Measurements from ENCODE around the gene DTNB.

DTNB gene

DNA sequence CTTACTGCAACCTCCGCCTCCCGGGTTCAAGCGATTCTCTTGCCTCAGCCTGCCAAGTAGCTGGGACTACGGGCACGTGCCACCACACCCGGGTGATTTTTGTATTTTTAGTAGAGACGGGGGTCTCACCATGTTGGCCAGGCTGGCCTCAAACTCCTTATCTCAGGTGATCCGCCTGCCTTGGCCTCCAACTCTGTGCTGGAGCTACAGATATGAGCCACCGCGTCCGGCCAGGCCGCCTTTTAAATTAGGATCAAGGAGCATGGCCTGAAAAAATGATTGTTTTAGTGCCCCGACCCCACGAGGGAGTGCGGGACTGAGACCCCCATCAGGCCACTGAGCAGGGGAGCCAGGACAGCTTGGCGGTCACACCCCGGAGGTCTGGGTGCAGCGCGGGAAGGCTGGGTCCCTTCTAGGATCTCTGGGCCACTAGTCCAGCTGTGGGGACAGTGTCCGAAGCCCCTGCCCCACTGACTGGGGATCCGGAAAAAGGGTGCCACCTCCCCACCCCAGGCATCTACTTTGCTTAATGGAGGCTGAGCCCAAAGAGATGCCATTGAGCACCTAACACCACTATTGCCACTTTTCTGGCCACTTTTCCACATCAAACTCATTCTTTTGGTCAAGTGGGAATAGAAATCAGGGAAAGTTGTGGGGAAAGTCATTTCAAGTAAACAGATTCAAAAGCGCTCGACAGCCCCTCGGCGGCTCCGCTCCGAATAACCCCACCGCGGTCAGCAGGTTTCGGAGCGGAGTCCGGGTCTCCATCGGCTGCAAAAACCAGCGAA, 311.9 kb downstream of the DTNB start:
- DNase-seq (ENCODE audit: low read depth, low spot score), result no peak
- no peak overlapping the region for H3K27ac ChIP-seq

DNA sequence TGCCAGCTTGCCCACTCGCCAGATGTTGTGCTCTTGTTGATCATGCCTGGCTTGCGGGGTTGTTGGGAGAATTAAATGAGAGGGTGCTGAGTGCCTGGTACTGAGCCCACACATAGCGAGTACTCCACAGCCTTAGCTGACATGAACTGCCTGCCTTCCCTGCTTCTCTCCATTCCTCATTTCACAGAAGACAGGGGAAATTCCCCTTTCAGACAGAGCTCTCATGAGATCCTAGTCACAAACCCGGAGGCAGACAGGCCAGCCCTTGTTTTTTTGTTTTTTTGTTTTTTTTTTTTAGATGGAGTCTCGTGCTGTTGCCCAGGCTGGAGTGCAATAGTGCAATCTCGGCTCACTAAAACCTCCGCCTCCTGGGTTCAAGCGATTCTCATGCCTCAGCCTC, 314.5 kb downstream of the DTNB start:
- DNase-seq (ENCODE audit: low read depth, low spot score), result no peak
- H3K27ac ChIP-seq, result no peak overlapping the region

DNA sequence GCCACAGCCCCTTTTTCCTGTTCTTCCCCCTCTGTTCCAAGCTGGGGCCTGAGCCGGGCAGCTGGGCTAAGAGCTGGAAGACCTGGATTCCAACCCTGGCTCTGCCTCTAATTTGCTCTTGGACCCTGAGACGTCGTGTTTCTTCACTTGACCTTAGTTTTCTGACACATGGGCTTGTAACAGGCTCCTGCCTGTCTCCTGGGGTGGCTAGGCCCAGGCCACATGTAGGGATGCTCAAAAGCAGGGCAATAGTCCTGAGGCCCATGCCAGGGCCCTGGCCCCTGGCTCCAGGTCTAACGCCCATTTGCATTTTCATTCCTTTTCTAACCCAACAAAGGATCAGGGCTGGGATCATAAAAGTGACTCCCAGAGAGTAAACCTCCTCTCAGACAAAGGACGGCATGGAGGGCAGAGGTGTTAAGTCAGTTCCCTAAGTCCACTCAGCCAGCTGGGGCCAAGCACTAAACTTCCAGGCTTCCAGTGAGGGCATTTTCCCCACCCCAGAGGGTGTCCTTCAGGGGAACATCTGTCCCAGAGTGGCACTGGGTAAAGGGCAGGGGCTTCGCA, 315.0 kb downstream of the DTNB start:
- H3K27ac ChIP-seq, result no peak overlapping the region
- no peak for DNase-seq (ENCODE audit: low read depth, low spot score)

DNA sequence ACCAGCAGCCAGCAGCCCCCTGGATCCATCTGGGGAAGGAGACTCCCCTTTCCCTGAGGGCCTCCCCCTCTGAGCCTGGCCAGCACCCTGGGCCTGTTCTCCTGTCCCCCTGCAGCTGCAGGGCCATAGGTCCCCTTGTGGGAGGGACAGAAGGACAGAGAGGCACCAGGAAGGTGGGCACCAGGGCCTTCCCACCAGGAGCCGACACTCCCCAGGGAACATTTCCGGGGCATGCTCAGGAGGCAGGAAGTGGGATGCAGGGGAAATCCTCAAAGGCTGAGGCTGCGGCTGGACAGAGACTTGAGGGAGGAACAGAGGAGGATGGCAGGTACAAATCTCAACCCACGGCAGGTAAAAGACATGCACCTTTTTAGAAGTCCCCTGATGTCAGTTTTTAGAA, 317.3 kb downstream of the DTNB start:
- no peak overlapping the region for H3K27ac ChIP-seq
- DNase-seq (ENCODE audit: low read depth, low spot score), result no peak

DNA sequence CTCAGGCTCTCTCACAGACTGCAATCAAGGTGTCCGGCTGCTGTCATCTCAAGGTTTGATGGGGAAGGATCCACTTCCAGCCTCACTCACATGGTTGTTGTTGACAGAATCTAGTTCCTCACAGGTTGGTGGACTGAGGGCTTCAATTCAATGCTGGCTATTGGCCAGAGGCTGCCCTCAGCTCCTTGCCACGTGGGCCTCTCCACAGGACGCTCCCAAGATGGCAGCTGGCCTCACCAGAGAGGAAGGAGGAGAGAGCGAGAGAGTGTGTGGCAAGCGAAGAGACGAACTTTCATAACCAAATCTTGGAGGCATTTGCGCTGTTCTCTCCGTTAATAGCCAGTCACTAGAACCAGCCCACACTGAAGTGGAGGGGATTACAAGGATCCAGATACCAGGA, 318.1 kb downstream of the DTNB start:
- no peak overlapping the region for H3K27ac ChIP-seq

DNA sequence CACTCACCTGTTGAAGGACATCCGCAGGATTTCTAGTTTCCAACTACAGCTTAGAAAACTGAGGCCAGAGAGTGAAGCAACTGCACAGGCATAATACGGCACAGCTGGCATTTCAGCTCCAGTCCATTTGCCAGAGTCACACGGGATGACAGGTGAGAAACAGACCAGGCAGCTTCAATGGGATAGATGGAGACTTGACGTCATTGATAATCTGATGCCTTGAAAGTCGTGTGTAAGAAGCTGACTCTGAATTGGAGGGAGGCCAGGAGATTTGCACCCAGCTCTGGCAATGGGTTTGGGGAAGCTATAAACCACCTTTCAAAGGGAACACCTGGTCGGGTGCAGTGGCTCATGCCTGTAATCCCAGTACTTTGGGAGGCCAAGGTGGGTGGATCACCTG, 319.3 kb downstream of the DTNB start:
- DNase-seq (ENCODE audit: low read depth, low spot score), result no peak
- no peak overlapping the region for H3K27ac ChIP-seq

More for the DNA sequence above, 318.1 kb downstream of the DTNB start:
- DNase-seq (ENCODE audit: low read depth, low spot score), result no peak

DNA sequence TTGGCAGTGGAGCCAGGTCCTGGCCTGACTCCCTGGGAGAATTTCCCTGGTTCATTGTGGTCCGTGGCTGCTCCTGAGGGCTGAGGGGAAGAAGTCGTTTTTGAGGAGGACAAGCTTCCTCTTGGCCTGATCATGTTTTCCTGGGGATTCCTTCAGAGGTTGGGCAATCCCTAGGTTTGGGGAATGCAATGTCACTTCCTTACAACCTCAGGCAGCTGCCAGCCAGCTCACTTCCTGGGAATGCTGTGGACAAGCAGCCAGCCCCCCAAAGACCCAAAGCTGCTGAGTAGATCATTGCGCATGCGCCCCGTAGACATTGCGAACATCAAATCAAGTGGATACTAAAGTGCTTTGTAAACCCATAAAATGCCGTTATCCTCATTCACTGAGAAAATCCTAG, 324.0 kb downstream of the DTNB start:
- no peak for DNase-seq (ENCODE audit: low read depth, low spot score)

DNA sequence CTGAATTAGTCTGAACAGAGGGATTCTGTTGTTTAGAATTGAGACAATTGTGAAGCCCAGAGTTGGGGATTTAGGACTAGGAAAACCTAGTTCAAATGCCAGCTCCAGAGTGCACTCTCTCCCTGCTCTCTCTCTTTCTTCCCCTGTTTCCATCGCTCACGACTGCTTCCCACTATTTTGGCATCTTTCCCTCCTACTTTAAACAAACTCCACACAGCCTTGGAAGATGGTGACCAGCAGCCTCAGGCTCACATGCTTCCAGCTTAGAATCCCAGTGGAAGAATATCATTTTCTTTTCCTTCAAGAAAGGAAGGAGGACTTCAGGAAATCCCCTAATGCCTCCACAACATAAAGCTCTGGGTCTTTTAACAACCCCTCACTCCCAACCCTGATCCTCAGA, 325.5 kb downstream of the DTNB start:
- no peak overlapping the region for H3K27ac ChIP-seq
- no peak for DNase-seq (ENCODE audit: low read depth, low spot score)

More for the DNA sequence above, 324.0 kb downstream of the DTNB start:
- H3K27ac ChIP-seq, result no peak overlapping the region

DNA sequence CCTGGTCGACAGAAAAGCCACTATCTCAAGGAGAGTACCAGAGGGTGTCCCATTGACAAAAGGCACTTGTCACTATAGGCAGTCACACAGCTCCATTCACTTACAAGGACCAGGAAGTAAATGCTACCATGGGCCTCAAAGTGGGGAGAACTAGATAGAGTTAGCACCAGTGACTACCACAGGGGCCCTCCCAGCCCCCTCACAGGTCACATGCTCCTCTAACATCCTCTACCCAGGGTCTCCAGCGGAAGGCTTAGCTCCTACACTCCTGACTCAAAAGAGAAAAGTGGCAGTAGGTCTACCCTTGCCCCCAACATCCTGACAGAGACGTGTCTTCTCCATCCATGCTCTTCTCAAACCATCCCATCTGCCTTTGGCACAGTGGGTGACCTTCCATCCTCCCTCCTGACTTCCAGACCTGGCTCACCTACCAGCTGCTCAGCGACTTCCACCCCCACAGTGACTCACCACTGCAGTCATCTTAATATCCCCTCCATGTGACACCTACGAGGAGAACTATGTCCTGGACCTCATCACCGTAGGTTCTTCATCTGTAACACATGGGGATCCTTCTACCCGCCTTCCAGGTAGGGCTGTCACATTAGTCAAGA, 326.1 kb downstream of the DTNB start:
- no peak overlapping the region for H3K27ac ChIP-seq
- DNase-seq (ENCODE audit: low read depth, low spot score), result no peak

DNA sequence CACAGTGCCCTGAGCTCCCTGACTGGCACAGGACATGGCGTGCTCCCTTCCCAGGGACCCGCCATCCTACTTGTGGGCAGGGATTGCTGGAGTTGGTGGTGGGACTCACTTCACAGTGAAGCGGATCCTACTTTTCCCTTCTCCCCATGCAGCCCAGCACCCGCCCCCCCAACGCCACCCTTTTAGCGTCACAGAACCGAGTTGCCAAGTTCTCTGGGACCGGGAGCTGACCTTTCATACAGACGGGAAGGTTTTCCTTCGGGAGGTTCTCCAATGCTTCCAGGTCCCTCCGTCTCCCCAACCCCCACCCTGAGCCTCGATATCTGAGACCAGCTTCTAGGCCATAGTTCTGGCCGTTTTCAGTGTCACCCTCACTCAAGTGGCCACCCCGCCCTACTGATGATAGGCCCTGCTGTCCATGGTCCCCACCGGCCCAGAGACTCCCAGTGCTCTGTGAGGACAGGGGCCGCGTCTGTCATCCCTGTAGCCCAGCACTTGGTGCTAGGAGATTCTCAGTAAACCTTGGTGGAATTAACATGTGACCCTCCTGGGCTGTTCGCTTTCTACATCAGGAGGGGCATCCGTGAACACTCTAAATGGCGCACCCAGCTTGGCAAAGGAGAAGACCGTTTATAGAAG, 330.1 kb downstream of the DTNB start:
- no peak overlapping the region for H3K27ac ChIP-seq
- no peak for DNase-seq (ENCODE audit: low read depth, low spot score)

DNA sequence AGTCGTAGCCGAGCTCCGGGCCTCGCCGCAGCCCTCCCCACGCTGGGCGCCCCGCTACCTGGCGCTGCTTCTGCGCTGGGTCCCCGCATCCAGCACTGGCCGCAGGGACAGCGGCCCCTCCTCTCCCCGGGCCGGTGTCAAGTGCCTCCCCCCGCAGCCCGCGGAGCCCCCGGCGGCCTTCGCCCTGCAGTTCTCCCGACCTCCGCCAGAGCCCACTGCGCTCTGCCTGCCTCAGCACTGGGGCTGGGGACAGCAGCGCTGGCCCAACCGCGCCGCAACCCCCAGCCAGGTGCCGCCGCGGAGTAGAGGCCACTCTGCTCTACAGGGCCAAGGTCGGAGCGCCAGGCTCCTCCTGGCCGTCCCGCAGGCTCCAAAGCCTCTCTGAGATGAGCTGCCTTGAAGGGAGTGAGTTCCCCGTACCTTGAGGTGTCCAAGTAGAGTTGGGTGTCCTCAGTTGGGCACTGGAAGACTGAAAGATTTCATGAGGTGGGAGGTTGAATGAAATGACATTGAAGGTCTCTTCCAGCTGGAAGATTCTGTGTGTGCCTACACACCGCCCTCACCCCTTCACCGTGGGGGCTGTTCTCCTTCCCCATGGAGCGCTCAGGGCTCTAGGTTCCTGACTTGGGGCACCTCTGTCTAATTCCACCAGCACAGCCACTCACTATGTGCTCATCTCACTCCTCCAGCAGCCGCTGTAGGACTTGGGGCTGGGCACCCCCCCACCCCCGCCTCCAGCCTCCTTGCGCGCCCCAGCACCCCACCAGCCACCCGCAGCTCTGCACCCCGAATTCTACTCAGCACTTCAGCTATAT, 330.8 kb downstream of the DTNB start:
- H3K27ac ChIP-seq, result peak overlapping the region; percentile 23
- no peak for DNase-seq (ENCODE audit: low read depth, low spot score)

DNA sequence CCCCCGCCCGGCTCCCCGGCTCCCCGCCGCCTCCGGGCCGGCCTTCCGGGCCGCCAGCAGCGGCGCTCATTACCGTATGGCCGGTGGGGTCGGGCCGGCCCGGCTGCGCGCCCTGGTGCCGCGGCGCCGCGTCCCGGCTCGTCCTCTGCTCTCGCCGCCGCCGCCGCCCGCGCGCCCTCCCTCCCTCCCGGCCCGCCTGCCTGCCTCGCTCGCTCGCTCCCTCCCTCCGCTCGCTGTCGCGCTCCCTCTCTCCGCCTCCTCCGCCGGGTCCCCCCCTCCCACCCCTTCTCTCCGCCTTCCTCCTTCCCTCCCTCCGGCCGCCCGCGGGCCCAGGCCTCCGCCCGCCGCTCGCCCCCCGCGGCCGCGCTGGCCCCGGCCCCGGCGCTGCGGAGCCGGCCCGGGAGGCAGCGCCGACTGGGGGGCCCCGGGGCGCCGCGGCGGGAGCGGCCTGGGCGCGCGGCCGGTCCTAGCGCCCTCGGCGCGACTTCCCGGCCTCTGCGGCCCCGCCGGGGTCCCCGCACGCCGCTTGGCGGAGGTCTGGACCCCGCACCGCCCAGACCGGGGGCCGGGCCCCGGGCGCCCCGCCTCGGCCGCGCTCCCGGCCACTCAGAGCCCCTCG, 331.5 kb downstream of the DTNB start, which contains the start of gene DNMT3A:
Gene DNMT3A (minus strand): TSS at position 173 of the 619 bp plus-strand sequence. CDS start 27,941 bp downstream, outside the sequence.
- peak within 1 kb of the TSS; percentile 23 for H3K27ac ChIP-seq
- no peak for DNase-seq (ENCODE audit: low read depth, low spot score)

DNA sequence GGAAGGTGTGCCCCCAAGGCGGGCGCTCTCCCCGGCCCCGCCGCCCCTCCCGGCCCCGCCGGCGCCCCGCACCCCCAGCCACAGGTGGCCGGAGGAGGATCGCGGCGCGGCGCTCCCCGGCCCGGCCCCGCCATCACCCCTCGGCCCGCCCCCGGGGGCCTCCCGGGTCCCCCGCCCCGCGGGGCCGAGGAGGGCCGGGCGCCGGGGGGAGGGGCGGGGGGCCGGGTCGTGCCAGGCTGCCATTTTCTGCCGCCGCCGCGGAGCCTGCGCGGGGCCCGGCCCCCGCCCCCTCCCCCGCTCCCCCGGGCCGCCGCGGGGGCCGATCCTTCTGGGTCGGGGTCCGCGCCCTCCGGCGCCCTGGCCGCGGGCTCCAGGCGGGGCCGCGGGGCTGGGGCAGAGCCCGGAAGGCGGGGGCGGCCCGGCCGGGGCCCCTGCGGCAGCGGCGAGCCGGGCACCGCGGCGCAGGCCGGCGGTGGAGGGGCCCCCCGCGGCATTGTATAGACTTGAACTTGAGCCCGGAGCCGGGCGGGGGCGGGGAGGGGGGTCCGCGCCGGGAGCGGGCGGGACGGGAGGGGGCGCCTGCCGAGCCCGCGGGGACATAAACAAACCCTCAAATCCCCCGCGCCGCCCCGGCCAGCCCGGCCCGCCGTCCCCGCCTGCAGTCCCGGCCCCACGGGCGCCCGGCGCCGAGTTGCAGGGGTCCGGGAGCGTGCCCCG, 332.2 kb downstream of the DTNB start:
- peak overlapping the region; percentile 23 for H3K27ac ChIP-seq
- DNase-seq (ENCODE audit: low read depth, low spot score), result no peak

DNA sequence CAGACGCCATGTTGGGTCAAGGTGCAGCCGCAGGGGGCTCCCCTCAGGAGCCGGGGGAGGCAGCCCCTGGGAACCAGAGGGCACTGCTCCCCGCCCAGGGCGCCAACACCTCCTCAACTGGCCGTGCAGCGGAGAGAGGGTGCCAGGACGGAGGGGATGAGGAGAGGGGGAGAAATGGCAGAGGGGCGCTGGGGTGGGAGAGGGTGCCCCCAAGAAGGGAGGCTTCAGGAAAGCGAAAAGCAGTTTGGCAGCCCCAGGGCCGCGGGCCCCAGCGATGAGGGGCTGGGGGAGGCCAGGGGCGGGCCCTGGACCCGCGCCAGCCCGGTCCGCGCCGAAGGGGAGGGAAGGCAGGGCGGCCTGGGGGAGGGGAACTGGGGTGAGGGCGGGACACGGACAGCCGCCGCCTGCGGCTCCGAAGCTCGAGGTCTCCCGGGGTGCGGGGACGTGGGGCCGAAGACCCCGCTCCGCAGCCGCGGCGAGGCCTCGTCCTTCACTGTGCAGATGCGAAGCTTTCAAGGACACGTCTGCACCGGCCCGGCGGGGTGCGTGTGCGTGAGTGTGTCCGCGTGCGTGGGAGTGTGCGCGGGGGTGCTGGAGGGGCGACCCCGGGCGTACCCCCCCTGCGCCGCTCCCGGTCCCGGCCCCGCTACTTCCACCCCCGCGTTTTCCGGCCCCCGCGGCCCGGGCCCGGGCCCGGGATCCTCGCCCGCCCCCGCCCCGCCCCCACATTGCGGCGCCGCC, 333.0 kb downstream of the DTNB start:
- DNase-seq (ENCODE audit: low read depth, low spot score), result no peak
- H3K27ac ChIP-seq, result no peak overlapping the region

DNA sequence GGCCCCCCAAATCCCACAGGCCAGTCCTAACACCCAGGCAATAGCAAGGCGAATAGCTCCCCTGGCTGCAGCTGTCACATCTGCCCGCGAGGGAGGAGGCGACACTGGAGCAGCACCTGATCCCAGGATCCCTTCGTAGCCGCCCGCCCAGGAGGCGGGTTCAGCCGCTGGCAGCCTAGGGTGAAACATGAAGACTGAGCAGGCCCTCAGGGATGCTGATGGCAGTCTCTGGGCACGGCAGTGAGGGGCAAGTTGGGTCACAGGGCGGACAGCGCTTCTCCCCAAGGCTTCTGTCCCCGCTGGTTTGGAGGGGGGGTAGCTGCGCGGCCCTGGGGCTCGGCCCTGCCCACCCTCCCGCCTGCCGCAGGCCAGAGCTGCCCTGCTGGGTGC, 333.6 kb downstream of the DTNB start:
- no peak for DNase-seq (ENCODE audit: low read depth, low spot score)
- H3K27ac ChIP-seq, result no peak overlapping the region

DNA sequence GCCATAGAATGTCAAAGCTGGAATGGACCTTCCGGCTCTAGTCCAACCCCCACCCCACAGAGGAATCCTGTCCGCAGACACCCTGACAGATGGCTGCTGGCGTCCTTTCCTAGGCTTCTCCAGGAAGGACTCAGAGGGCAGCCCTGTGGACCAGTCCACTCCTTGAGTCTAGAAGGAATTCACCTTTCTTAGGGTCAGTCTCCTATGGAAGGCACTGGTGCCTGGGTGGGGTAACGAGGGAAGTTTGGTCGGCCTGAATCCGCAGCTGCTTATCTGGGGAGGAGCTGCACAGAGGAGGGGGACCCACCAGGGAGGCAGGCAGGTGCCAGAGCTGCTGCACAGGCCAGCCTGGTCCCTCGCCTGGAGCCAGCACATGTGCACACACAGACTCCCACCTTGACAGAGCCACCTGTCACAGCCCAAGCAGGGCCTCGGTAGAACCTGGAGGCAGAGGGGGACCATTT, 334.1 kb downstream of the DTNB start:
- no peak overlapping the region for H3K27ac ChIP-seq
- DNase-seq (ENCODE audit: low read depth, low spot score), result no peak

DNA sequence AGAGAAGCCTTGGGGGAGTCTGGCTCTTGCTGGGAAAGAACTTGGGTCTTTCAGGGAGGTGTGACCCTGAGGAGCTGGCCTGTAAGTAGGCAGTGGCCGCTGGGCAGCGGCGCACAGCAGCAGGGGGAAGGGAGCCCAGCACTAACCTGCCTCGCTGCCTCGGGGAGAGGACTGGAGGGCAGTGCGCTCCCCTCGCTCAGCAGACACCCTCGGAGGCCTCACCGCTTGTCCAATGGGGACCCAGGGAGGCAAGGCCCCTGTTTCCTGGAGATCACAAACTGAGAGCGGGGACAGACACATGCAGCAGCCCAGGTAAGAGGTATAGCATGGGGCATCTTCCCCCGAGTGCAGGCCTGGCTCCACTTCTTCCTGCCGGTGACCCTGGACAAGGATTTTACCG, 335.0 kb downstream of the DTNB start:
- no peak for DNase-seq (ENCODE audit: low read depth, low spot score)
- H3K27ac ChIP-seq, result no peak overlapping the region

DNA sequence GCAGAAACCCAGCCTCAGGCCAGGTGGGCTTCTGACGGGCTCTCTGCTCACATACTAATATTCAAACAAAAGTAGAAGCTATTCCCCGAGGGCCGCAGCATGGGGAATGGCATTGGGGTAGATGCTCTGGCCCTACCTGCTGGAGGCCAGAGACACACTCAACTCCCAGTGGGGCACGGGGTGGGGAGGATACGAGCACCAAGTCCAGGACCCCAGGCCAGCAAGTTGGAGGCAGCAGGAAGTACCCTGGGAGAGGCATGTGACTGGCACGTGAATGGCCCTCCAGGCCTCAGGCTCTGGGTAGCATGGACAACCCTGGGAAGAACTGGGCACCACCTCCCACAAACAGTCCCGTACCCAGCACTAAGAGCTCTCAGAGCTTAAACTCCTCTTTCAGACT, 335.5 kb downstream of the DTNB start:
- H3K27ac ChIP-seq, result no peak overlapping the region
- DNase-seq (ENCODE audit: low read depth, low spot score), result no peak

Measured in epithelial cell of prostate (primary cell).